GM19035 (cell line): ENCODE data around the gene SH3BGRL3.
A peak's percentile ranks its signal among the peaks of the same experiment; 100 is the strongest.
"Not testable (repeated sequence)": the region's sequence is repeated elsewhere in the genome, so short reads cannot be mapped to it uniquely, and the experiment has no call there.

Experiments used
- ATAC-seq: cut with Tn5 transposase; IDR thresholded peaks from one replicate; pipeline ENCODE4 v1.9.1; 2021; ENCODE audit not compliant: unreplicated experiment

The SH3BGRL3 gene

GRCh38 chr1:26279456-26280332 is at the start of gene SH3BGRL3:
TSS of gene SH3BGRL3 (plus strand) at chr1:26280086. CDS start at chr1:26280156, 70 bp downstream.
- peak; percentile 69 for ATAC-seq

GRCh38 chr1:26230682-26231081 is 49.2 kb upstream of the SH3BGRL3 start:
- ATAC-seq = not testable (repeated sequence)

GRCh38 chr1:26233903-26234643 is 45.8 kb upstream of the SH3BGRL3 start, which contains the start of gene CEP85:
TSS of gene CEP85 (plus strand) at chr1:26234200. CDS start at chr1:26239784, 5,584 bp downstream.
- peak; percentile 93 for ATAC-seq

GRCh38 chr1:26234644-26235370 is 45.1 kb upstream of the SH3BGRL3 start:
- peak; percentile 2 for ATAC-seq

DNA sequence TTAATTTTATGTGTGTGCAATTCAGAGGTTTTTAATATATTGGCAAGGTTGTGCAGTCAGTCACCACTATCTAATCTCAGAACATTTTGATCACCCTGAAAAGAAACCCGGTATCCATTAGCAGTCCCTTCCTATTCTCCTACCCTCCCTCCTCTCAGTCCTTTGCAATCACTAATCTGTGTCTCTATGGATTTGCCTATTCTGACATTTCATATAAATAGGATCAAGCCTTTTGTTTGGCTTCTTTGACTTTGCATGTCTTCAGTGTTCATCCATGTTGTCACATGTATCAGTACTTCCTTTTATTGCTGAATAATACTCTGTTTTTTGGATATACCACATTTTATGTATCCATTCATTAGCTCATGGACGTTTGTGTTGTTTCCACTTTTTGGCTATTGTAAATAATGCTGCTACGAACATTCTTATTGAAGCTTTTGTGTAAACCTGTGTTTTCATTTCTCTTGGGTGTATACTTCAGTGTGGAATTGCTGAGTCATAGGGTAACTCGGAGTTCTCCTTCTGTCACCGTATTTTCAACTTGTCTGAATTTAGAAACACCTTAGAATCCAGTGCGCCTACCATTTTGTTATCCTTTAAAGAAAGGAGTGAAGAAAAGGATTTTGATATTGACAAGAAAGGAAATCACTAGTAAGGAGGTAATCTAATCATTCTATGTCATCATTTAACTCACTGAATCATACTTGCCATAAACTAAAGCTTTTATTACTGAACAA is 42.5 kb upstream of the SH3BGRL3 start:
- ATAC-seq = no peak

DNA sequence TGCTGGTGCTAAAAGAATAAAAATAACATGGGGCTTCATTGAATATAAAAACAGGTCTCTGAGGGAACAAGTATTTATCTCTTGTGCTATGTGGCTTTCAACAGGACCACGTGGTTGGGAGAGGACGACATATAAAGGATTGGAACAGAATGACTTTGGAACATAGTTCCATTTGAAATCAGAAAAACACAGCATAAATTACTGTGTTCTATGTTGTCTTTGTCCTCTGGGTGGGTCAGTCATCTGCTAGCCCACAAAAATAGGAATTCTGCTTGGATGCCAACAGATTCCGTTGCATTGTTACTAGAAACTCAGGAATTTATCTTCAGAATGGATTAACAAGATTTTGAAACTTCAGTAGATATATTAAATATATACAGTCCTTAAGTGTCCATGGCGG is 40.0 kb upstream of the SH3BGRL3 start:
- no peak for ATAC-seq

- no peak for ATAC-seq
Observed at GRCh38 chr1:26252718-26253117, 27.2 kb upstream of the SH3BGRL3 start.

DNA sequence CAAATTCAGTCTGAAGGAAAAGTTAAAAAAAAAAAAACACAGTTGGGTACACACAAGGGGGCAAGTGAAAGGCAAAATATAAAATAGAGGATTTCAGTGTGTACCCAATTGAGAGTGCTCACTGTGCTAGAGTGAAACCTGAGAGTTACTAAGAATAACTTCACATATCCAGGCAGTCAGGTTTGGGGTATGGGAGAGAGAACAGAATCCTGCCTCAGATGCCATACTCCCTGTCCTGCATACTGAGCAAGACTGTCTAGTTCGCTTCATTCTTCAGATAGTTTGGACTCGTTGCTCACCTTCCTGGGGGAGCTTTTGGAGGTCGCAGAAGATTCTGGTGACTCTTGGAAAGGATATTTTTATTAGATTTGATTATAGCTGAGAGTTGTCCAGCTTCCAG is 25.5 kb upstream of the SH3BGRL3 start:
- ATAC-seq = no peak

DNA sequence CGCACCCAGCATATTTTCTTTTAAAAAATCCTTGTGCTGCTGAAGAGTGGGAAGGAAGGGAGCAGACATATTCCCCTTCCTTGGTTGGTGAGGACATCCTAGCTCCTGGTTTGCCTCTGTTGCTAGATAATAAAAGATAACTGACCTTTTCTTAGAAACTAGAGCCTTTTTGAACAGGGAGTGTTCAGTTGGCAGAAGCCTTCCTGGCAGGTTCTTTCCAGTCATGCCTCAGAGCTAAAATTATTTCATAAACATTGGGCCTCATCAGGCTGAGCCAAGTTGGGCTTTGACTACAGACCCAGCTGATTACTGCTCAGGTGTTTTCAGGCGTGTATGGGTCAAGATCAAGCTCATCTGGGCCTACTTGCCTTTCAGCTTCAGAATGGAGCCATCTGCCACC is 22.7 kb upstream of the SH3BGRL3 start:
- ATAC-seq = no peak

DNA sequence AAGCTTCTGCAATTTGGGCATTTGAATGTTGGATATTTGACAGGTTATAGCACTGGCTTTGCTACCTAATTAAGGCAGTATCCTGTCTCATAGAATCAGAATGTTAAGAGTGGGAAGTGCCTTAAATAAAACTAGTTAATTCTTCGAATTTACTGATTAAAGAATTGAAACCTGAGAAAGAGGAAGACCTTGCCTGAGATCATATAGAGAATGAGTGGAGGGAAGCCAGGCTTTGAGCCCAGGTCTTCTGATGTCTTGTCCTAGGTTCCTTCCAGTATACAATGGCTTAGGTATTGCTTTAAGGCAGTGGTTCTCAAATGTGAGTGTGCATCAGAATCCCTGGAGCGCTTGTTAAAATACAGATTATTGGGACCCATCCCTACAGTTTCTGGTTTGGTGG is 20.9 kb upstream of the SH3BGRL3 start:
- ATAC-seq = no peak

DNA sequence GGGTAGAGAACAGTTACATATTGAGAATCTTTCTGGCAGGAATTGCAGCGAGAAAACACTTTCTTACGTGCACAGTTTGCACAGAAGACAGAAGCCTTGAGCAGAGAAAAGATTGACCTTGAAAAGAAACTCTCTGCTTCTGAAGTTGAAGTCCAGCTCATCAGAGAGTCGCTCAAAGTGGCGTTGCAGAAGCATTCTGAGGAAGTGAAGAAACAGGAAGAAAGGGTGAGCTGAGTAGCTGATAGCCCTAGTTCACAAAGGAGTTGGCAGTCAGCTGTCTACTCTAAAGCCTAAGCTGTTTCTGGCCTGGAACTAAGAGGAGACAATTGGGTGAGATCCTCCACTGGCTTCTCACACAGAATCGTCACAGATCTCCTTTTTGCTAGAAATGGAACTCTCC is 20.3 kb upstream of the SH3BGRL3 start:
- no peak for ATAC-seq

DNA sequence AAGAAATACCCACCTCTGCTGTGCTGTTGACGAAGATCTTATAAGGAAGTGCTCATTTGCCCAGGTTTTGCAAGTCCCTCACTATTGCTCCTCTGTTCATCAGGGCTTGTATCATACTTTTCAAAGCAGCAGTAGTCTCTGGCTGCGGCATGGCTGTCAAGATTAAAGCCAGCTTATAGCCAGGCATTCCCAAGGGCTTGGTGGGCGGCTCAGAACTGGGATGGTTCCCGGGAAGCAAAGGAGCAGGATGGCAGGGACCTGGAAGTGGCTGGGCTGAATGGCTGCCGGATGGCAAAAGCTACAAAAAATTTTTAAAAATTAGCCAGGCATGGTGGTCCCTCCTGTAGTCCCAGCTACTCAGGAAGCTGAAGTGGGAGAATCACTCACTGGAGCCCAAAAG is 16.7 kb upstream of the SH3BGRL3 start:
- ATAC-seq = no peak

- no peak for ATAC-seq
Observed at GRCh38 chr1:26265405-26265804, 14.5 kb upstream of the SH3BGRL3 start.

GRCh38 chr1:26268290-26269197 is 11.3 kb upstream of the SH3BGRL3 start:
- no peak for ATAC-seq

- no peak for ATAC-seq
Observed at GRCh38 chr1:26269198-26269550, 10.7 kb upstream of the SH3BGRL3 start.

- ATAC-seq = no peak
Observed at GRCh38 chr1:26274801-26275425, 5.0 kb upstream of the SH3BGRL3 start.

DNA sequence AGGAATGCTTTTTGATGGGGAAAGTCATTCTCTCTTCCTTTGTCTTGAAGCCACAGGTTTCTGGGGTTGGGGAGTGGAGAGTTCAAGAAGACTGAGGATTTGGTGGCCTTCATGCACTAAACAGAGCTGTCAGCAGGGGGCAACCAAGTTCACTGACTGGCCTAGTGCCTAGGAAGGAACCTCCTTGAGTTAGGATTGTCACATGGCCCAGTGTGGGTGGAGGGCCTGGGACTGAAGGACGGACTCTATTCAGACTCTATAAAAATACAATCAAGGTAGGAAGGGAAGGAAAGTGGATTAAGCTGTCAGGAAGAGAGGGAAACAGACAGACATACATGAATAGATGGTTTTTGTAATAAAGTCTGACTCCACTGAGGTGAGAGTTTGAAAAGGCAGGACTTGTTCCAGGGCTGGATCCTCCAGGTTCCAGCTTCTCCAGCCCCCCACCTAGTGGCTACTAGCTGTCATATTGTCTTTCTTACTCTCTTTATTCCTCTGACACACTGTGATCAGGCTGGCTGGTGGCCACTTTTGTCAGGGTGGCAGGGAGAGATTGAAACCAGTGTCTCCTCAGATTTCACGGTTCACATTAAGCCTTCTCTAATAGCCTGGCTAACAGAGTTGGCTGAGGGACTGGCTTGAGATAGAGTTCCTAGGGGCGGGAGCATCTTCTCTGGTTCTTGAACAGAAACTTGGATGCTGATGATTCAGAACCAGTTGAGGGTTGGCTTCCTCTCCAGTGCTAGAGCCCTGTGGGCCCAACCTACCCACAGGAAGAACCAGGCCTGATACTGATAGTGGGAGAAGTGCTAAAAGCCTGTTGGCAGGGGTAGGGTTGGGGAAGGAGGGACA is 4.1 kb upstream of the SH3BGRL3 start:
- ATAC-seq = no peak

DNA sequence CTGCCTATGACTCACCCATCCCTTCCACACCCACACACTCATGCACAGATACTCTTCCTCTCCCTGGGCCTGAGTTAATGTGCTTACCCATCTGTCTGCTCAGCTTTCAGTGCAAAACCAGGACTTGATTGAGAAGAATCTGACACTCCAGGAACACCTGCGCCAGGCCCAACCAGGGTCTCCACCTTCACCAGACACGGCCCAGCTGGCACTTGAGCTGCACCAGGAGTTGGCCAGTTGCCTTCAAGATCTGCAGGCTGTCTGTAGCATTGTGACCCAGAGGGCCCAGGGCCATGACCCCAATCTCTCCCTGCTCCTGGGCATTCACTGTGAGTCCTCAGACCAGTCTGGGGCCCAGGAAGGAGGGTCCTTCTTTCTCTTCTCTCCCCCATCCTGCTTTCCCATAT is 3.5 kb upstream of the SH3BGRL3 start:
- no peak for ATAC-seq
